Ascending aorta (tissue), 2 donors: ENCODE measurements around the gene PDCL2. TPM values are rescaled to one million over a fixed set of nuclear protein-coding genes. Genes with fewer than 3 reads are reported as not detected.

ENCODE experiments used
- DNase-seq, 2 donors: peaks; one replicate each; pipeline ENCODE4 v3.0.0-alpha.2; 2019; ENCODE audit warnings: low spot score in 2 of 2
- H3K27ac ChIP-seq, 2 donors: fragments of 200-600 bp; sonication (generic); one replicate each; pipeline ENCODE4 v1.5.1; 2016 to 2017; ENCODE audit warnings: mild to moderate bottlenecking in 1 of 2
- H3K27me3 ChIP-seq: fragments of 200-600 bp; sonication (generic); one replicate; pipeline ENCODE4 v1.5.1; 2017
- H3K36me3 ChIP-seq, 2 donors: fragments of 200-600 bp; sonication (generic); one replicate each; pipeline ENCODE4 v1.5.1; 2016
- H3K4me1 ChIP-seq, 2 donors: fragments of 200-600 bp; sonication (generic); one replicate each; pipeline ENCODE4 v1.5.1; 2016 to 2017; ENCODE audit warnings: mild to moderate bottlenecking in 1 of 2
- H3K4me3 ChIP-seq, 2 donors: fragments of 200-600 bp; sonication (generic); one replicate each; pipeline ENCODE4 v1.5.1; 2016 to 2017; ENCODE audit warnings: mild to moderate bottlenecking in 1 of 2
- H3K9me3 ChIP-seq, 2 donors: fragments of 200-600 bp; sonication (generic); one replicate each; pipeline ENCODE4 v1.5.1; 2016
- CTCF ChIP-seq, 3 experiments: fragments of 200-600 bp in 2 of 3; fragments of 450-650 bp in 1 of 3; sonication (generic) in 2 of 3; IDR thresholded peaks; one replicate each; pipeline ENCODE4 v1.5.1; 2016 to 2019; ENCODE audit warnings: antibody characterized with exemption in 3 of 3, mild to moderate bottlenecking in 1 of 3, moderate library complexity in 1 of 3
- intact Hi-C: fragments of 100-400 bp; cut with DNase I; formaldehyde crosslinking; loops from one replicate; pipeline ENCODE4 v1.15.1; 2023
- total RNA-seq: library from RNA; depleted of rRNA; stranded (reverse); fragments of >200 nt; gene quantifications from one replicate; pipeline ENCODE4 v1.1.0, GENCODE V29; 2016

PDCL2 gene
- total RNA-seq, 1 donor from 2014 or later, result not detected

- TF ChIP-seq CTCF (IDR thresholded peaks at IDR 0.05), result no peak
- H3K4me1 ChIP-seq, result no peaks in the 10 kb centered on the region
- H3K36me3 ChIP-seq, result no peaks in the 10 kb centered on the region
- H3K27me3 ChIP-seq, result no peaks in the 10 kb centered on the region
- no peak overlapping the region for H3K4me3 ChIP-seq
- intact Hi-C loops, result no loop called here
- peaks cover 3 to 26% of the 10 kb centered on the region in 2 donors for H3K9me3 ChIP-seq
- no peak for DNase-seq
- H3K27ac ChIP-seq, result no peak overlapping the region
Measured at GRCh38 chr4:55530691-55531090, 61.4 kb downstream of the PDCL2 start.

GRCh38 chr4:55530167-55530566, 61.9 kb downstream of the PDCL2 start:
- no peaks in the 10 kb centered on the region for H3K36me3 ChIP-seq
- H3K9me3 ChIP-seq, result peaks cover 3 to 26% of the 10 kb centered on the region in 2 donors
- DNase-seq, result no peak
- intact Hi-C loops, result no loop called here
- no peaks in the 10 kb centered on the region for H3K27me3 ChIP-seq
- H3K4me3 ChIP-seq, result no peak overlapping the region
- no peaks in the 10 kb centered on the region for H3K4me1 ChIP-seq
- TF ChIP-seq CTCF (IDR thresholded peaks at IDR 0.05), result no peak
- H3K27ac ChIP-seq, result no peak overlapping the region

GRCh38 chr4:55528491-55528890, 63.6 kb downstream of the PDCL2 start:
- Histone ChIP-seq H3K27me3 (no peaks in the 10 kb centered on the region), H3K27ac (no peak overlapping the region), H3K4me1 (no peaks in the 10 kb centered on the region), H3K36me3 (no peaks in the 10 kb centered on the region), H3K4me3 (no peak overlapping the region), H3K9me3 (peaks cover 3 to 26% of the 10 kb centered on the region in 2 donors)
- TF ChIP-seq CTCF (IDR thresholded peaks at IDR 0.05), result no peak
- no peak for DNase-seq
- intact Hi-C loops, result no loop called here

GRCh38 chr4:55524844-55525571, 67.0 kb downstream of the PDCL2 start:
- H3K4me1 ChIP-seq, result no peaks in the 10 kb centered on the region
- TF ChIP-seq CTCF (IDR thresholded peaks at IDR 0.05), result no peak

GRCh38 chr4:55518442-55518841, 73.6 kb downstream of the PDCL2 start:
- Histone ChIP-seq H3K27me3 (no peaks in the 10 kb centered on the region), H3K9me3 (no peaks in the 10 kb centered on the region), H3K27ac (no peak overlapping the region), H3K4me3 (no peak overlapping the region), H3K36me3 (no peaks in the 10 kb centered on the region), H3K4me1 (no peaks in the 10 kb centered on the region)
- no peak for DNase-seq
- TF ChIP-seq CTCF (IDR thresholded peaks at IDR 0.05), result no peak
- intact Hi-C loops, result no loop called here

More at GRCh38 chr4:55524844-55525571, 67.0 kb downstream of the PDCL2 start:
- H3K4me3 ChIP-seq, result no peak overlapping the region
- no peaks in the 10 kb centered on the region for H3K36me3 ChIP-seq
- intact Hi-C loops, result no loop called here
- peaks cover 0 to 3% of the 10 kb centered on the region in 2 donors for H3K9me3 ChIP-seq
- DNase-seq, result no peak
- no peak overlapping the region for H3K27ac ChIP-seq
- H3K27me3 ChIP-seq, result no peaks in the 10 kb centered on the region
